ENCODE results near the gene SLC39A9.
"Not testable (repeated sequence)": the region's sequence is repeated elsewhere in the genome, so short reads cannot be mapped to it uniquely, and the experiment has no call there.

SLC39A9 gene

DNA sequence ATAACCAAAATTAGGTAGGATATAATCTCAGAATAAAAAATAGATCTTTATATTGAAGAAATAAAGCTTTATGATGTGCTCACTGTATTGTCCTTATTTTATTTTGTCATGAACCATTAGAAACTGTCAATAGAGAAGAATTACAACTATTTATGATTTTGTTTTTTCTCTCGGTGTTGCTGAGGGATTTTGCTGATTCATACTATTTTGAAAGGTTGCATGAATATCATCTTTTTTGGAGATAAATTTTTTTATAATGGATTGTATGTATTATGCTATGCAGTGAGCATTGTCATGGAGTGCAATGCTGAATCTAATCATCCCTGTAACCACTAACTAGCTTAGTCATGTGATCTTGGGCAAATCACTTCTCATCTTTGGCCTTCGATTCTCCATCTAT, 15.0 kb downstream of the SLC39A9 start:
- H3K4me3 ChIP-seq (ENCODE audit: low read depth, low read length) = no peak overlapping the region
- TF ChIP-seq, protein P1, sequence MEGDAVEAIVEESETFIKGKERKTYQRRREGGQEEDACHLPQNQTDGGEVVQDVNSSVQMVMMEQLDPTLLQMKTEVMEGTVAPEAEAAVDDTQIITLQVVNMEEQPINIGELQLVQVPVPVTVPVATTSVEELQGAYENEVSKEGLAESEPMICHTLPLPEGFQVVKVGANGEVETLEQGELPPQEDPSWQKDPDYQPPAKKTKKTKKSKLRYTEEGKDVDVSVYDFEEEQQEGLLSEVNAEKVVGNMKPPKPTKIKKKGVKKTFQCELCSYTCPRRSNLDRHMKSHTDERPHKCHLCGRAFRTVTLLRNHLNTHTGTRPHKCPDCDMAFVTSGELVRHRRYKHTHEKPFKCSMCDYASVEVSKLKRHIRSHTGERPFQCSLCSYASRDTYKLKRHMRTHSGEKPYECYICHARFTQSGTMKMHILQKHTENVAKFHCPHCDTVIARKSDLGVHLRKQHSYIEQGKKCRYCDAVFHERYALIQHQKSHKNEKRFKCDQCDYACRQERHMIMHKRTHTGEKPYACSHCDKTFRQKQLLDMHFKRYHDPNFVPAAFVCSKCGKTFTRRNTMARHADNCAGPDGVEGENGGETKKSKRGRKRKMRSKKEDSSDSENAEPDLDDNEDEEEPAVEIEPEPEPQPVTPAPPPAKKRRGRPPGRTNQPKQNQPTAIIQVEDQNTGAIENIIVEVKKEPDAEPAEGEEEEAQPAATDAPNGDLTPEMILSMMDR (IDR thresholded peaks at IDR 0.05; ENCODE audit: insufficient read depth, low read depth, low read length, missing control alignments) = no peak
- no peak for DNase-seq (ENCODE audit: low read depth)

DNA sequence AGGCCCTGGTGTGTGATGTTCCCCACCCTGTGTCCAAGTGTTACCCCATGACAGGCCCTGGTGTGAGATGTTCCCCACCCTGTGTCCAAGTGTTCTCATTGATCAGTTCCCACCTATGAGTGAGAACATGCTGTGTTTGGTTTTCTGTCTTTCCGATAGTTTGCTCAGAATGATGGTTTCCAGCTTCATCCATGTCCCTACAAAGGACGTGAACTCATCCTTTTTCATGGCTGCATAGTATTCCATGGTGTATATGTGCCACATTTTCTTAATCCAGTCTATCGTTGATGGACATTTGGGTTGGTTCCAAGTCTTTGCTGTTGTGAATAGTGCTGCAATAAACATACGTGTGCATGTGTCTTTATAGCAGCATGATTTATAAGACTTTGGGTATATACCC, 17.6 kb downstream of the SLC39A9 start:
- DNase-seq (ENCODE audit: low read depth) = not testable (repeated sequence)

DNA sequence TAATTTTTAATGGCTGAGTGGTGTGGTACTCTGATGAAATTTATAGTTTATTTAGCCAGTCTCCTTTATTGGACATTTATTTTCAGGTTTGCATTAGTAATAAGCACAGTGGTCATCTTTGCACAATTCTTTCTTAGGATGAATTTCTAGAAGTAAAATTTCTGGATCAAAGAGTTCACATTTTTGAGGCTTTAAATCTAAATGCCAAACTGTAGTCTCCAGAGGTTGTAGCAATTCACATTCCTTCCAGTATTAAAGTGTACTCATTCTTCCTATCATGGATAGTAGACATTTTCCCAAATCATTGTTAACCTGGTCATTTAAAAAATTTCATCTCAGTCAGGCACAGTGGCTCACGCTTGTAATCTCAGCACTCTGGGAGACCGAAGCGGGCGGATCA, 24.8 kb downstream of the SLC39A9 start:
- no peak overlapping the region for H3K4me3 ChIP-seq (ENCODE audit: low read depth, low read length)
- DNase-seq (ENCODE audit: low read depth) = no peak
- TF ChIP-seq, protein P1 (IDR thresholded peaks at IDR 0.05; ENCODE audit: insufficient read depth, low read depth, low read length, missing control alignments) = no peak

More for the DNA sequence above, 17.6 kb downstream of the SLC39A9 start:
- not testable (repeated sequence) for H3K4me3 ChIP-seq (ENCODE audit: low read depth, low read length)

DNA sequence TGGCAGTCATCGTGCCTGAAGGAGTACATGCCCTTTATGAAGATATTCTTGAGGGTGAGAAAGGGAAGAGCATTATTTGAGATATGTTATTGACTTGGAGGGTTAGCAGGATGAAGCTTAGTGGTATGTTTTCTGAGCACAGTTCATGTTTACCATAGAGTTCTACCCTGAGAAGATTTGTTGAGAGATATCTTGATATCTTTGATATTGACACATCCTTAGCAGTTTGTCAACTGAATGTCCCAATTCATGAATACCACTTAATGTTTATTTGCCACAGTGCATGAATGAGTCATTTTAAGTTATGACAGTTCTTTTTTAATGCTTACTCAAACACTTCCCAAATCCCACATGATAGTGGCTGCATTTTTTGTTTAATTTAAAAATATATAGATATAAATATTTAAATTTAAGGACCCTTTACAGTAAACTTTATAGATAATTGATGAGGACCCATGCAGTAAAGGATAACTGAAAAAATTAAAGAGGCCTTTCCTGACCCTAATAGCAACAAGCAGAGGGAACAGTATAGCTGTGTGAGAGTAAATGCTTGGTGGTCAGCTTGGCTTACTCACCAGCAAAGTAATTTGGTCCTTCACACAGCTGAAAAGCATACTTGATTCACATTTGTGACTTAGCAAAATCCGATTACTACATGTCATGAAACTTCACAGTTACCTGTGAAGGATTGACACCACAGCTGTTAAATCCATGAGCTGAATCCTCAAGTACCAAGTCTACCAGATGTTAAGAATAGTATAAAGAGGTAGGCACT, 25.8 kb downstream of the SLC39A9 start:
- H3K4me3 ChIP-seq (ENCODE audit: low read depth, low read length) = no peak overlapping the region
- TF ChIP-seq, protein P1 (IDR thresholded peaks at IDR 0.05; ENCODE audit: insufficient read depth, low read depth, low read length, missing control alignments) = no peak
- no peak for DNase-seq (ENCODE audit: low read depth)

DNA sequence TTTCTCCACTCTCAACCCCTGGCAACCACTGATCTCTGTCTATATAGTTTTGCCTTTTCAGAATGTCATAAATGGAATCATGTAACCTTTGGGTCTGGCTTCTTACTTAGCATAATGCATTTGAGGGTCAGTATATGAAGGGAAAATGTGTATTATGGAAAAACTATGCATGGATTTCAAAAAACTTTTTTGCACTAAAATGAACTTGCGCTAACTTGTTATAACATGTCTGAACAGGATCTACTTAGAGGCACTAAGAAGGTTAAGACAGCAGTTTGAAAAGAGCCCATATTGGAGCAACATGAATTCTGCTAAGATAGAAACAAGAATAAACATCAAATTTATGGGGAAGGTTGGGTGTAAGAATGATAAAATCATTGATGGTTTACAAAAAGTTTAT, 29.1 kb downstream of the SLC39A9 start:
- DNase-seq (ENCODE audit: low read depth) = no peak
- TF ChIP-seq, protein P1 (IDR thresholded peaks at IDR 0.05; ENCODE audit: insufficient read depth, low read depth, low read length, missing control alignments) = no peak
- H3K4me3 ChIP-seq (ENCODE audit: low read depth, low read length) = no peak overlapping the region

DNA sequence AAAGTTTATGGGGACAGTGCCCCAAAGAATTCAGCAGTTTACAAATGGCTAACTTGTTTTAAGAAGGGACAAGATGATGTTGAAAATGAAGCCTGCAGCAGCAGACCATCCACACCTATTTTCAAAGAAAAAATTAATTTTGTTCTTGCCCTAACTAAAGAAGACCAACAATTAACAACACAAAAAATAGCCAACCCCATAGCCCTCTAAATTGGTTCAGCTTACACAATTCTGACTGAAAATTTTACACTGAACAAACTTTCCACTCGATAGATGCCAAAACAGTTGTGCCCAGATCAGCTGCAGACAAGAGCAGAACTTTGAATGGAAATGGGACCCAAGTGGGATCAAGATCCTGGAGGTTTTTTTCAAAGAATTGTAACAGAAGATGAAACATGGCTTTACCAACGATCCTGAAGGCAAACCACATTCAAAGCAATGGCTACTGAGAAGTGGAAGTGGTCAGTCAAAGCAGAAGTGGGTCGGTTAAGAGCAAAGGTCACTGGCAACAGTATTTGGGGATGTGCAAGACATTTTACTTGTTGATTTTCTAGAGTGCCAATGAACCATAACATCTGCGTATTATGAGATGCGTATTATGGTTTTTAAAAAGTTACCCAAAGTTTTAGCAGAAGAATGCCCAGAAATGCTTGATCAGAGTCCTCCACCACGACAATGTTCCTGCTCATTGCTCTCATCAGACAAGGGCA, 30.0 kb downstream of the SLC39A9 start:
- TF ChIP-seq, protein P1 (IDR thresholded peaks at IDR 0.05; ENCODE audit: insufficient read depth, low read depth, low read length, missing control alignments) = no peak

DNA sequence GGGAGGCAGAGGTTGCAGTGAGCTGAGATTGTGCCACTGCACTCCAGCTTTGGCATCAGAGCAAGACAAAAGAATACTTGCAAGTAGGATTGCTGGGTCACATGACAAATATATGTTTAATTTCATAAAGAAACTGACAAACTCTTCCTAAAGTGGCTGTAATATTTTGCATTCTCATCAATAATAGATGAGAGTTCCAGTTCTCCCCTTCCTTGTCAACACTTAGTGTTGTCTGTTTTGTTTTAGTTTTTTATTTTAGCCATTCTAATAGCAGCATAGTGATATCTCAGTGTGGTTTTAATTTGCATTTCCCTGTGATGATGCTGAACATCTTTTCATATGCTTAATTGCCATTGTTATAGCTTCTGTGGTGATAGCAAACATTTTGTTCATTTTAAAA, 31.2 kb downstream of the SLC39A9 start:
- TF ChIP-seq, protein P1 (IDR thresholded peaks at IDR 0.05; ENCODE audit: insufficient read depth, low read depth, low read length, missing control alignments) = no peak
- no peak for DNase-seq (ENCODE audit: low read depth)
- no peak overlapping the region for H3K4me3 ChIP-seq (ENCODE audit: low read depth, low read length)

More for the DNA sequence above, 30.0 kb downstream of the SLC39A9 start:
- DNase-seq (ENCODE audit: low read depth) = peak; percentile 67
- H3K4me3 ChIP-seq (ENCODE audit: low read depth, low read length) = no peak overlapping the region

Measured in GM12865 (cell line).